ENCODE data around the gene GPR143.

GPR143 gene

DNA sequence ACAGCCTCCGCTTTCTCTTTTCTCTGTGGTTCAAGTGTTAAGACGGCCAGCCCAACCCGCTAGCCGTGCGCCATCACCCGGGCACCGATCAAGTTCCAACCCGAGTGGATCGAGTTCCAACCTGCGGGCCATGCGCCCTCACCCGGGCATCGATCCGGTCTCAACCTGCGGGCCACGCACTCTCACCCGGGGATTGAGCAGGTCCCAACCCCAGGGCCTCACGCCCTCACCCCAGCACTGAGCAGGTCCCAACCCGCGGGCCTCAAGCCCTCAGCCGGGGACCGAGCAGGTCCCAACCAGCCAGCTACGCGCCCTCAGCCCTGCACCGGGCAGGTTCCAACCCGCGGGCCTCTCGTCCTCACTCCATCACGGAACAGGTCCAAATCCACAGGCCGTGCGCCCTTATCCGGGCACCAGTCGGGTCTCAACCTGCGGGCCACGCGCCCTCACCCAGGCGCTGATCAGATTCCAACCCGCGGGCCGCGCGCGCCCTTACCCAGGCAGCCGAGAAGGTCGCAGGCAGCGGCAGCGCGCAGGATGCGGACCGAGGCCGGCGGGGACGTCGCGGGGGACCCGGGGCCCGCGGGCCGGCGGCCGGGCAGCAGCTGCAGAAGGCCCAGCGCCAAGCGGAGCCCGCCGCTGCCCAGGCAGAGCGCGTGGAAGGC is 443 bp downstream of the GPR143 start:
- ATAC-seq: no peak

DNA sequence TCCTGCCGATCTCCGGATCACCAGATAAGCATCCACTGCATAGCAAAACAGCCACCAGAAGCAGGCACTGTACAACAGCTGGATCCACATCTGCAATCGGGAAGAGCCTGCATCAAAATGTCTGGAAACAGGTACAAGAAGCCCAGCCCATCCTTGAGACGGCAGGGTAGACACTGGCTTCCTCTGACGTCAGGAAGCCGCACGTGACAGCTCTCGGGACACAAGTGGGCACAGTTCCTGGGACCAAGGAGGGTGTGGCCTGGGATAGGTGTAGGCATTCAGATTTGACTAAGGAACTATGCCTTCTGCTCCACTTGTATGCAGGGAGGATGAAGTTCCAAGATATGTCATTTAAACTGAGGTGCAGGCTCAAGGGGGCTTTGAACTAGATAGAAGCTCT is 6.3 kb downstream of the GPR143 start:
- no peak for ATAC-seq
- TF ChIP-seq ZC3H10 (CRISPR knock-in tag; IDR thresholded peaks at IDR 0.05) (no peak), ZNF70 (CRISPR knock-in tag; IDR thresholded peaks at IDR 0.05) (no peak), ZFP3 (CRISPR knock-in tag; IDR thresholded peaks at IDR 0.05) (no peak), PPARA (CRISPR knock-in tag; IDR thresholded peaks at IDR 0.05; ENCODE audit: borderline replicate concordance) (no peak), ISL1 (CRISPR knock-in tag; IDR thresholded peaks at IDR 0.05) (no peak), ARNTL (CRISPR knock-in tag; IDR thresholded peaks at IDR 0.05; ENCODE audit: borderline replicate concordance, low read depth) (no peak)
- TF ChIP-seq, protein P1, sequence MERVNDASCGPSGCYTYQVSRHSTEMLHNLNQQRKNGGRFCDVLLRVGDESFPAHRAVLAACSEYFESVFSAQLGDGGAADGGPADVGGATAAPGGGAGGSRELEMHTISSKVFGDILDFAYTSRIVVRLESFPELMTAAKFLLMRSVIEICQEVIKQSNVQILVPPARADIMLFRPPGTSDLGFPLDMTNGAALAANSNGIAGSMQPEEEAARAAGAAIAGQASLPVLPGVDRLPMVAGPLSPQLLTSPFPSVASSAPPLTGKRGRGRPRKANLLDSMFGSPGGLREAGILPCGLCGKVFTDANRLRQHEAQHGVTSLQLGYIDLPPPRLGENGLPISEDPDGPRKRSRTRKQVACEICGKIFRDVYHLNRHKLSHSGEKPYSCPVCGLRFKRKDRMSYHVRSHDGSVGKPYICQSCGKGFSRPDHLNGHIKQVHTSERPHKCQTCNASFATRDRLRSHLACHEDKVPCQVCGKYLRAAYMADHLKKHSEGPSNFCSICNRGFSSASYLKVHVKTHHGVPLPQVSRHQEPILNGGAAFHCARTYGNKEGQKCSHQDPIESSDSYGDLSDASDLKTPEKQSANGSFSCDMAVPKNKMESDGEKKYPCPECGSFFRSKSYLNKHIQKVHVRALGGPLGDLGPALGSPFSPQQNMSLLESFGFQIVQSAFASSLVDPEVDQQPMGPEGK (CRISPR knock-in tag; IDR thresholded peaks at IDR 0.05; ENCODE audit: borderline replicate concordance): no peak

More for the DNA sequence above, 443 bp downstream of the GPR143 start:
- TF ChIP-seq GLIS3 (CRISPR knock-in tag; IDR thresholded peaks at IDR 0.05) (no peak), PPARA (CRISPR knock-in tag; IDR thresholded peaks at IDR 0.05; ENCODE audit: borderline replicate concordance) (no peak), ZNF8 (CRISPR knock-in tag; IDR thresholded peaks at IDR 0.05) (no peak), ARNTL (CRISPR knock-in tag; IDR thresholded peaks at IDR 0.05; ENCODE audit: borderline replicate concordance, low read depth) (no peak), OSR1 (CRISPR knock-in tag; IDR thresholded peaks at IDR 0.05) (no peak), RARB (CRISPR knock-in tag; IDR thresholded peaks at IDR 0.05) (no peak), ZFP30 (CRISPR knock-in tag; IDR thresholded peaks at IDR 0.05) (no peak), BACH2 (CRISPR knock-in tag; IDR thresholded peaks at IDR 0.05; ENCODE audit: borderline replicate concordance) (no peak), TOX (CRISPR knock-in tag; IDR thresholded peaks at IDR 0.05; ENCODE audit: borderline replicate concordance) (no peak), SNAI2 (CRISPR knock-in tag; IDR thresholded peaks at IDR 0.05) (no peak), ZNF70 (CRISPR knock-in tag; IDR thresholded peaks at IDR 0.05) (no peak), ZFP3 (CRISPR knock-in tag; IDR thresholded peaks at IDR 0.05) (no peak)
- TF ChIP-seq, protein P2, sequence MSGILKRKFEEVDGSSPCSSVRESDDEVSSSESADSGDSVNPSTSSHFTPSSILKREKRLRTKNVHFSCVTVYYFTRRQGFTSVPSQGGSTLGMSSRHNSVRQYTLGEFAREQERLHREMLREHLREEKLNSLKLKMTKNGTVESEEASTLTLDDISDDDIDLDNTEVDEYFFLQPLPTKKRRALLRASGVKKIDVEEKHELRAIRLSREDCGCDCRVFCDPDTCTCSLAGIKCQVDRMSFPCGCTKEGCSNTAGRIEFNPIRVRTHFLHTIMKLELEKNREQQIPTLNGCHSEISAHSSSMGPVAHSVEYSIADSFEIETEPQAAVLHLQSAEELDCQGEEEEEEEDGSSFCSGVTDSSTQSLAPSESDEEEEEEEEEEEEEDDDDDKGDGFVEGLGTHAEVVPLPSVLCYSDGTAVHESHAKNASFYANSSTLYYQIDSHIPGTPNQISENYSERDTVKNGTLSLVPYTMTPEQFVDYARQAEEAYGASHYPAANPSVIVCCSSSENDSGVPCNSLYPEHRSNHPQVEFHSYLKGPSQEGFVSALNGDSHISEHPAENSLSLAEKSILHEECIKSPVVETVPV (CRISPR knock-in tag; IDR thresholded peaks at IDR 0.05): no peak
- TF ChIP-seq, protein P3, sequence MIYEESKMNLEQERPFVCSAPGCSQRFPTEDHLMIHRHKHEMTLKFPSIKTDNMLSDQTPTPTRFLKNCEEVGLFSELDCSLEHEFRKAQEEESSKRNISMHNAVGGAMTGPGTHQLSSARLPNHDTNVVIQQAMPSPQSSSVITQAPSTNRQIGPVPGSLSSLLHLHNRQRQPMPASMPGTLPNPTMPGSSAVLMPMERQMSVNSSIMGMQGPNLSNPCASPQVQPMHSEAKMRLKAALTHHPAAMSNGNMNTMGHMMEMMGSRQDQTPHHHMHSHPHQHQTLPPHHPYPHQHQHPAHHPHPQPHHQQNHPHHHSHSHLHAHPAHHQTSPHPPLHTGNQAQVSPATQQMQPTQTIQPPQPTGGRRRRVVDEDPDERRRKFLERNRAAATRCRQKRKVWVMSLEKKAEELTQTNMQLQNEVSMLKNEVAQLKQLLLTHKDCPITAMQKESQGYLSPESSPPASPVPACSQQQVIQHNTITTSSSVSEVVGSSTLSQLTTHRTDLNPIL (CRISPR knock-in tag; IDR thresholded peaks at IDR 0.05; ENCODE audit: low read depth): no peak
- TF ChIP-seq, protein P4, sequence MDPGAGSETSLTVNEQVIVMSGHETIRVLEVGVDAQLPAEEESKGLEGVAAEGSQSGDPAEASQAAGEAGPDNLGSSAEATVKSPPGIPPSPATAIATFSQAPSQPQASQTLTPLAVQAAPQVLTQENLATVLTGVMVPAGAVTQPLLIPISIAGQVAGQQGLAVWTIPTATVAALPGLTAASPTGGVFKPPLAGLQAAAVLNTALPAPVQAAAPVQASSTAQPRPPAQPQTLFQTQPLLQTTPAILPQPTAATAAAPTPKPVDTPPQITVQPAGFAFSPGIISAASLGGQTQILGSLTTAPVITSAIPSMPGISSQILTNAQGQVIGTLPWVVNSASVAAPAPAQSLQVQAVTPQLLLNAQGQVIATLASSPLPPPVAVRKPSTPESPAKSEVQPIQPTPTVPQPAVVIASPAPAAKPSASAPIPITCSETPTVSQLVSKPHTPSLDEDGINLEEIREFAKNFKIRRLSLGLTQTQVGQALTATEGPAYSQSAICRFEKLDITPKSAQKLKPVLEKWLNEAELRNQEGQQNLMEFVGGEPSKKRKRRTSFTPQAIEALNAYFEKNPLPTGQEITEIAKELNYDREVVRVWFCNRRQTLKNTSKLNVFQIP (CRISPR knock-in tag; IDR thresholded peaks at IDR 0.05; ENCODE audit: borderline replicate concordance, low read depth): no peak
- TF ChIP-seq, protein P1 (CRISPR knock-in tag; IDR thresholded peaks at IDR 0.05; ENCODE audit: borderline replicate concordance): no peak
- TF ChIP-seq, protein P5, sequence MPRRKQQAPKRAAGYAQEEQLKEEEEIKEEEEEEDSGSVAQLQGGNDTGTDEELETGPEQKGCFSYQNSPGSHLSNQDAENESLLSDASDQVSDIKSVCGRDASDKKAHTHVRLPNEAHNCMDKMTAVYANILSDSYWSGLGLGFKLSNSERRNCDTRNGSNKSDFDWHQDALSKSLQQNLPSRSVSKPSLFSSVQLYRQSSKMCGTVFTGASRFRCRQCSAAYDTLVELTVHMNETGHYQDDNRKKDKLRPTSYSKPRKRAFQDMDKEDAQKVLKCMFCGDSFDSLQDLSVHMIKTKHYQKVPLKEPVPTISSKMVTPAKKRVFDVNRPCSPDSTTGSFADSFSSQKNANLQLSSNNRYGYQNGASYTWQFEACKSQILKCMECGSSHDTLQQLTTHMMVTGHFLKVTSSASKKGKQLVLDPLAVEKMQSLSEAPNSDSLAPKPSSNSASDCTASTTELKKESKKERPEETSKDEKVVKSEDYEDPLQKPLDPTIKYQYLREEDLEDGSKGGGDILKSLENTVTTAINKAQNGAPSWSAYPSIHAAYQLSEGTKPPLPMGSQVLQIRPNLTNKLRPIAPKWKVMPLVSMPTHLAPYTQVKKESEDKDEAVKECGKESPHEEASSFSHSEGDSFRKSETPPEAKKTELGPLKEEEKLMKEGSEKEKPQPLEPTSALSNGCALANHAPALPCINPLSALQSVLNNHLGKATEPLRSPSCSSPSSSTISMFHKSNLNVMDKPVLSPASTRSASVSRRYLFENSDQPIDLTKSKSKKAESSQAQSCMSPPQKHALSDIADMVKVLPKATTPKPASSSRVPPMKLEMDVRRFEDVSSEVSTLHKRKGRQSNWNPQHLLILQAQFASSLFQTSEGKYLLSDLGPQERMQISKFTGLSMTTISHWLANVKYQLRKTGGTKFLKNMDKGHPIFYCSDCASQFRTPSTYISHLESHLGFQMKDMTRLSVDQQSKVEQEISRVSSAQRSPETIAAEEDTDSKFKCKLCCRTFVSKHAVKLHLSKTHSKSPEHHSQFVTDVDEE (CRISPR knock-in tag; IDR thresholded peaks at IDR 0.05): no peak
